Measurements from ENCODE around the gene ENAM. TPM values are rescaled to one million over a fixed set of nuclear protein-coding genes. Genes with fewer than 3 reads are reported as not detected.

Gene ENAM
- total RNA-seq, 4 donors from 2014 or later = under 0.01 to 0.10 TPM; not detected in 2

- Histone ChIP-seq H3K4me1 (no peaks in the 10 kb centered on the region), H3K4me3 (replicated peaks in 1 of 3) (no peak overlapping the region), H3K9me3 (no peaks in the 10 kb centered on the region), H3K36me3 (no peaks in the 10 kb centered on the region), H3K27me3 (no peaks in the 10 kb centered on the region), H3K27ac (no peak overlapping the region)
- TF ChIP-seq POLR2A (IDR thresholded peaks at IDR 0.05) (no peak), CTCF (IDR thresholded peaks at IDR 0.05) (no peak)
- 88 to 94% methylated on average over 1 of the region's 1 CpG for whole genome bisulfite sequencing, 2 donors
- no peak for DNase-seq
- intact Hi-C loops (cut with DNase I) = no loop called here
Observed at GRCh38 chr4:70629469-70630090, 1.0 kb downstream of the ENAM start.

- H3K27me3 ChIP-seq = no peaks in the 10 kb centered on the region
- no peak for TF ChIP-seq POLR2A (IDR thresholded peaks at IDR 0.05)
- TF ChIP-seq CTCF (IDR thresholded peaks at IDR 0.05) = no peak
- WGBS, 2 donors = 84 to 86% methylated on average over 3 of the region's 3 CpGs
Observed at GRCh38 chr4:70630162-70630561, 1.6 kb downstream of the ENAM start.

GRCh38 chr4:70632028-70632427 lies 3.5 kb downstream of the ENAM start:
- Histone ChIP-seq H3K27ac (no peak overlapping the region), H3K9me3 (no peaks in the 10 kb centered on the region), H3K4me1 (no peaks in the 10 kb centered on the region), H3K36me3 (no peaks in the 10 kb centered on the region), H3K27me3 (no peaks in the 10 kb centered on the region), H3K4me3 (replicated peaks in 1 of 3) (no peak overlapping the region)
- TF ChIP-seq CTCF (IDR thresholded peaks at IDR 0.05) (no peak), POLR2A (IDR thresholded peaks at IDR 0.05) (no peak)
- WGBS, 2 donors = 85 to 89% methylated on average over 1 of the region's 1 CpG
- intact Hi-C loops (cut with DNase I) = no loop called here
- no peak for DNase-seq

More at GRCh38 chr4:70630162-70630561, 1.6 kb downstream of the ENAM start:
- H3K4me3 ChIP-seq (replicated peaks in 1 of 3) = no peak overlapping the region
- no peak for DNase-seq
- no peaks in the 10 kb centered on the region for H3K36me3 ChIP-seq
- no peaks in the 10 kb centered on the region for H3K9me3 ChIP-seq
- intact Hi-C loops (cut with DNase I) = no loop called here
- H3K4me1 ChIP-seq = no peaks in the 10 kb centered on the region
- no peak overlapping the region for H3K27ac ChIP-seq

- Histone ChIP-seq H3K27me3 (no peaks in the 10 kb centered on the region), H3K36me3 (no peaks in the 10 kb centered on the region), H3K4me3 (replicated peaks in 1 of 3) (no peak overlapping the region), H3K4me1 (no peaks in the 10 kb centered on the region), H3K9me3 (no peaks in the 10 kb centered on the region), H3K27ac (no peak overlapping the region)
- intact Hi-C loops (cut with DNase I) = no loop called here
- no peak for DNase-seq
- 82 to 85% methylated on average over 5 of the region's 5 CpGs for WGBS, 2 donors
- no peak for TF ChIP-seq POLR2A (IDR thresholded peaks at IDR 0.05)
- TF ChIP-seq CTCF (IDR thresholded peaks at IDR 0.05) = no peak
Observed at GRCh38 chr4:70634482-70634881, 5.9 kb downstream of the ENAM start.

- H3K4me3 ChIP-seq (replicated peaks in 1 of 3) = no peak overlapping the region
- intact Hi-C loops (cut with DNase I) = no loop called here
- H3K36me3 ChIP-seq = no peaks in the 10 kb centered on the region
- TF ChIP-seq POLR2A (IDR thresholded peaks at IDR 0.05) (no peak), CTCF (IDR thresholded peaks at IDR 0.05) (no peak)
- no peak overlapping the region for H3K27ac ChIP-seq
- no peak for DNase-seq
- no peaks in the 10 kb centered on the region for H3K27me3 ChIP-seq
- H3K4me1 ChIP-seq = no peaks in the 10 kb centered on the region
- H3K9me3 ChIP-seq = no peaks in the 10 kb centered on the region
- 65 to 69% methylated on average over 8 of the region's 8 CpGs for WGBS, 2 donors
Observed at GRCh38 chr4:70637239-70637913, 8.8 kb downstream of the ENAM start.

All from thyroid gland (tissue), 4 donors.